GM21515 (cell line): ENCODE results near the gene MDC1.
"Not testable (repeated sequence)": the region's sequence is repeated elsewhere in the genome, so short reads cannot be mapped to it uniquely, and the experiment has no call there.

Experiments used
- ATAC-seq: cut with Tn5 transposase; IDR thresholded peaks from one replicate; pipeline ENCODE4 v1.9.1; 2021; ENCODE audit not compliant: unreplicated experiment

The MDC1 gene

GRCh38 chr6:30682143-30683117 lies 34.7 kb downstream of the MDC1 start:
- peak; percentile 41 for ATAC-seq

- ATAC-seq: no peak
Measured at GRCh38 chr6:30681766-30682142, 35.3 kb downstream of the MDC1 start.

GRCh38 chr6:30679765-30680535 lies 37.1 kb downstream of the MDC1 start:
- ATAC-seq: no peak

- ATAC-seq: no peak
Measured at GRCh38 chr6:30678964-30679726, 37.9 kb downstream of the MDC1 start.

GRCh38 chr6:30676660-30677285 lies 40.3 kb downstream of the MDC1 start:
- ATAC-seq: no peak

- ATAC-seq: peak; percentile 67
Measured at GRCh38 chr6:30672445-30673253, 44.4 kb downstream of the MDC1 start, which contains the start of gene DHX16. TSS of gene DHX16 (minus strand) at chr6:30673006. CDS start at chr6:30672841, 165 bp downstream.

GRCh38 chr6:30670760-30671527 lies 46.1 kb downstream of the MDC1 start:
- no peak for ATAC-seq

- not testable (repeated sequence) for ATAC-seq
Measured at GRCh38 chr6:30666300-30666699, 50.8 kb downstream of the MDC1 start.

GRCh38 chr6:30664994-30665767 lies 51.9 kb downstream of the MDC1 start:
- no peak for ATAC-seq

- ATAC-seq: not testable (repeated sequence)
Measured at GRCh38 chr6:30657922-30658321, 59.2 kb downstream of the MDC1 start.

- ATAC-seq: no peak
Measured at GRCh38 chr6:30657454-30657853, 59.6 kb downstream of the MDC1 start.

- no peak for ATAC-seq
Measured at GRCh38 chr6:30656513-30656912, 60.6 kb downstream of the MDC1 start.

GRCh38 chr6:30655743-30656094 lies 61.4 kb downstream of the MDC1 start:
- ATAC-seq: no peak

GRCh38 chr6:30654798-30655742 lies 62.0 kb downstream of the MDC1 start:
- no peak for ATAC-seq

GRCh38 chr6:30651143-30651542 lies 65.9 kb downstream of the MDC1 start:
- ATAC-seq: no peak
